A673 (cell line): ENCODE measurements around the gene ZNF778.

Experiments
- EZH2 ChIP-seq: fragments of 200-600 bp; sonication (generic); IDR thresholded peaks from 2 replicates; pipeline ENCODE4 v1.6.1; 2017; ENCODE audit warnings: borderline replicate concordance, low read depth, mild to moderate bottlenecking, mixed read lengths, antibody characterized with exemption, low read length; ENCODE audit not compliant: poor library complexity, severe bottlenecking
- TF ChIP-seq, protein P1 (sequence below): fragments of 300-800, 200-600 bp; sonication (generic); conservative IDR thresholded peaks from 2 replicates; pipeline ENCODE4 v1.5.1; 2017; ENCODE audit warnings: low read depth, mild to moderate bottlenecking, antibody characterized with exemption, low read length, moderate library complexity, mixed read lengths

DNA sequence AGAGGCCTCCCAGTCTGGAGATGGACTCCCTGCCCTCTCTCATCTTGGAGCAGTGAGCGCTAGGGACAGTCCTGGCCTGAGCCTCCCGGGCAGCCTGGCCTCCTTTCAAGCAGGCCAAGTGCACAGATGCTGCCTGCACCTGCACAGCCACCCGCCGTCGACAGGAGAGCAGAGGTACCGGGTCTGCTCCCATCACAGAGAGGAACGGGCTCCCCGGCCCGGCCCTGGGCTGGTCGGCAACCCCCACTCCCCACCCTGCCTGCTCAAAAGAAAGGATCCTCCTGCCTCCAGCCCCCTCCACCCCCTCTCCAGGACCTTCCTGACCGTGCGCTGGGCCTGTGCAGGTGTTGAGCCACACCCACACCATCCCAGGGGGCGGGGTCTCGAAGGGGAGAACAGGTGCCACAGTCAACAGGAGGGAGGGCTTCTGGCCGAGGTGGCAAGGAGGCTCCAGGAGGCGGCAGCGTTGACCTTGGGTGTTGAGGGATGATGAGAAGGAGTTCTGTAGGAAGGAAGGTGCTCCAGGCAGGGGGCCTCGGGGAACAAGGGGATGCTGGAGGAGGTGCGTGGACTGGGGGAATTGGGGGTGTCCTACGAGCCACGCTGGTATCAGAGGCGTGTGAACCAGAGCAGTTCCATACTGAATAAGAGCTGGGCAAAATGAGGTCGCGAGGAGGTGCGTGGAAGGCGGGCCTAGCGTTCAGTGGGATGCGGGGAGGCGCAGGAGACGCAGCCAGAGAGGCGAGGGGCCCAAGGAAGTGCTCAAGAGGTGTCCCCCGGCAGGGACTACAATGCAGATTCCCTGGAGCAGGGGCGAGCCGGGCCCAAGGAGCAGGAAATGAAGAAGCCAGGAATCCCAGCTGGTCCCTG is 46.9 kb upstream of the ZNF778 start:
- no peak for TF ChIP-seq EZH2
- TF ChIP-seq, protein P1, sequence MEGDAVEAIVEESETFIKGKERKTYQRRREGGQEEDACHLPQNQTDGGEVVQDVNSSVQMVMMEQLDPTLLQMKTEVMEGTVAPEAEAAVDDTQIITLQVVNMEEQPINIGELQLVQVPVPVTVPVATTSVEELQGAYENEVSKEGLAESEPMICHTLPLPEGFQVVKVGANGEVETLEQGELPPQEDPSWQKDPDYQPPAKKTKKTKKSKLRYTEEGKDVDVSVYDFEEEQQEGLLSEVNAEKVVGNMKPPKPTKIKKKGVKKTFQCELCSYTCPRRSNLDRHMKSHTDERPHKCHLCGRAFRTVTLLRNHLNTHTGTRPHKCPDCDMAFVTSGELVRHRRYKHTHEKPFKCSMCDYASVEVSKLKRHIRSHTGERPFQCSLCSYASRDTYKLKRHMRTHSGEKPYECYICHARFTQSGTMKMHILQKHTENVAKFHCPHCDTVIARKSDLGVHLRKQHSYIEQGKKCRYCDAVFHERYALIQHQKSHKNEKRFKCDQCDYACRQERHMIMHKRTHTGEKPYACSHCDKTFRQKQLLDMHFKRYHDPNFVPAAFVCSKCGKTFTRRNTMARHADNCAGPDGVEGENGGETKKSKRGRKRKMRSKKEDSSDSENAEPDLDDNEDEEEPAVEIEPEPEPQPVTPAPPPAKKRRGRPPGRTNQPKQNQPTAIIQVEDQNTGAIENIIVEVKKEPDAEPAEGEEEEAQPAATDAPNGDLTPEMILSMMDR = no peak
